Measurements from ENCODE around the gene MACF1. TPM values are rescaled to one million over a fixed set of nuclear protein-coding genes. Genes with fewer than 3 reads are reported as not detected.

MACF1 gene
- polyA plus RNA-seq, 3 donors: 32.3 to 63.1 (median 61.9) TPM

DNA sequence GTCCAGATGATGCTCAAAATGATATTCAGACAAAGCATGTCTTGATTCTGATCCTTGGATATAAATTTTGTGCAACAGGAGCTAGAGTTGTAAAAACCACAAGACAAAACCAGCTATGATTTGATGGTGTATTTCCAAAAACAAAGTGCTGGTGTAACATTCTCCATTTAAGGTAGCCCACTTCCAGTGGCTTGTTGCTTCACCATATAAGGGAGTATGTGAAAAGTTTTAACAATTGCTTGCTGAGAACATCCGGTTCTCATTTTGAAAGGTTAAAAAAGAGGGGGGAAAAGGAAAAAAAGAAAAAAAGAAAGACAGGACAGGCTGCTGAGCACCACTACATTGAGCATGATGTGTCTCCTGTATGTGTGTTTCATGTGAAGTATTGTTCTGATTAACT, 123.6 kb downstream of the MACF1 start:
- H3K27ac ChIP-seq (ENCODE audit: low read depth, low read length): no peak overlapping the region
- WGBS, 3 donors: 63 to 95% (median 83%) methylated on average over 1 of the region's 1 CpG

DNA sequence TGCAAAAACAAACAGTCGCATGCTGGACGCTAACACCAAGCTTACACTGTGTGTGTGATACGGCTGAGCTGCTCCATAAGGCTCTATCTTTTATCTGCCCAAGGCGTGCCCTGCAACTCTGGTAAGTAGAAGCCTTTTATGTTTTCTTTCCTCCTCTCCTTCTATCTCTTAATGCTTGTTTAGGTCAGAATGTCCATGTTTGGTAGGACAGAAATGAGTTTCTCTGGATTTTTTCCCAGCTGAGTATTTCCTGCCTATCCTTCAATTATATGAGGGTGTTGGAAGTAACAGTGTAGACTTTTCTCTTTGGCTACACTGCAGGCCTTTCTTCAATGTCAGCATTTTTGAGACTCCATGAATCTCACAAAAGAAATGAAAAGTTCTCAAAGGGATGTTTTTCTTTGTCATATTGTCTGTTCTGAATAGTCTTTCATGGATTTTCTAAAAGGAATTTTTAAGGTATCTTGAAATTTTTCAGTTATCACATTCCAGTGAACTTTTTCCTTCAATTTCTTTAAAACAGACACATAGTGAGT, 124.2 kb downstream of the MACF1 start:
- WGBS, 3 donors: 76 to 92% (median 87%) methylated on average over 4 of the region's 4 CpGs
- H3K27ac ChIP-seq (ENCODE audit: low read depth, low read length): no peak overlapping the region

DNA sequence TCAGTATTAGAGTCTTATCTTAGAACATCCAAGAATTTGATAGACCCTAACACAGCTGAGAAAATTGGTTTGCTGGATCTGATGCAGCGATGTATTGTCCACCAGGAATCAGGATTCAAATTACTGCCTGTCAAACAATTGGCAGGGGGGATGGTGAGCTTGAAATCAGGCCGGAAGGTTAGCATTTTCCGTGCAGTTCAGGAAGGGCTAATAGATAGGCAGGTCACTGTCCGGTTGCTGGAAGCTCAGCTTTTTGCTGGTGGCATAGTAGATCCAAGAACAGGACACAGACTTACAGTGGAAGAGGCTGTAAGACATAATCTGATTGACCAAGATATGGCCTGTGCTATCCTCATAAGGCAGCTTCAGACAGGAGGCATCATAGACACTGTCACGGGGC, 127.2 kb downstream of the MACF1 start:
- WGBS, 3 donors: 87 to 94% (median 94%) methylated on average over 5 of the region's 5 CpGs
- H3K27ac ChIP-seq (ENCODE audit: low read depth, low read length): no peak overlapping the region

DNA sequence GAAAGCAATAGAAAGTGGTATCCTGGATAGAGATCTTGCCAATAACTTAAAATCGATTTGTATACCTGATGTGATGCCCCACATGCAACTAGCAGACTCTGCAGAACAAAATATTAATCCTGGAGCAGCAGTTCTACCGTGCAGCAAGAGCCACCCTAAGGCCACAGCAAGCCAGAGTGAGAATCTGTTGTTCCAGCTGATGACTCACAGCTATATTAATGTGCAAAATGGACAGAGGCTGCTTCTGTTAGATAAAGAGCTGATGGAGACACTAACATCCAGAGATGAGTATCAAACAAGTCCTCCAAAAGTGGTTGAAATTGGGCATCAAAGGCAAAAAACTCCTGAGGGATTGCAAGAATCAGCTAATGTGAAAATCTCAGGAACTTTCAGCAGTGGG, 127.8 kb downstream of the MACF1 start:
- 76 to 90% (median 83%) methylated on average over 2 of the region's 2 CpGs for WGBS, 3 donors
- H3K27ac ChIP-seq (ENCODE audit: low read depth, low read length): no peak overlapping the region

DNA sequence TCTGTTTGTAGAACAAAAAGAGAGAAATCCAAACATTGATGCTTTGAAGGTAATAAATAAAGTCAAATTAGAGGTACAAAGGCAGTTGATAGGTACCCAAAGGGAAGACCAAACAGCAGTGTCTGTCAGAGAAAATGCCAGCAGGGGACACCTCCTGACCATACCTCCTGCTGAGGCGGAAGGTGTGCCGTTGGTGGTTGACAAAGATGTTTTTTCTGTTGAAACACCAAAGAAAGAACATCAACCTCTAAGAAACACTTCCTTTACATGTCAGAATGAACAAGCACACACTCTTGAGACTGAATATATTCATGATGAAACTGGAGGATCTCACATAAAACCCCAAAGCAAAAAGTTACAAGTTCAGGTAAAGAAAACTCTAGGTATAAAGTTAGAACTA, 128.3 kb downstream of the MACF1 start:
- no peak overlapping the region for H3K27ac ChIP-seq (ENCODE audit: low read depth, low read length)

DNA sequence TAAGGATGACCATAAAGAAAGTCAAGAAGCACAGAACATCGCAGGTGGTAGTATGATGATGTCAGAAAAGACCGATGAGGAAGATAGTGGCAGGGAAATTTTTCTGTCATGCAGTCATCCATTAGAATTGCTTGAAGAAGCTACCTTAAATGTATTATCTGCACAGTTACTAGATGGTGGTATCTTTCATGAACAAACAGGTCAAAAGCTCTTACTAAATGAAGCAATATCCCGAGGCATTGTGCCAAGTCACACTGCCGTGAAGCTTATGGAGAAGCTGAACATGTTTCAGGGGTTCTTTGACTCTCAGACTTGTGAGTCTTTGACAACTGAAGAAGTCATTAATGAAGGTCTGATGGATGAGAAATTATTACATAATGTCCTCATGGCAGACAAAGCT, 128.8 kb downstream of the MACF1 start:
- 60 to 77% (median 68%) methylated on average over 4 of the region's 4 CpGs for WGBS, 3 donors
- H3K27ac ChIP-seq (ENCODE audit: low read depth, low read length): no peak overlapping the region

More for the DNA sequence above, 128.3 kb downstream of the MACF1 start:
- WGBS, 3 donors: 74 to 96% (median 85%) methylated on average over 2 of the region's 2 CpGs

DNA sequence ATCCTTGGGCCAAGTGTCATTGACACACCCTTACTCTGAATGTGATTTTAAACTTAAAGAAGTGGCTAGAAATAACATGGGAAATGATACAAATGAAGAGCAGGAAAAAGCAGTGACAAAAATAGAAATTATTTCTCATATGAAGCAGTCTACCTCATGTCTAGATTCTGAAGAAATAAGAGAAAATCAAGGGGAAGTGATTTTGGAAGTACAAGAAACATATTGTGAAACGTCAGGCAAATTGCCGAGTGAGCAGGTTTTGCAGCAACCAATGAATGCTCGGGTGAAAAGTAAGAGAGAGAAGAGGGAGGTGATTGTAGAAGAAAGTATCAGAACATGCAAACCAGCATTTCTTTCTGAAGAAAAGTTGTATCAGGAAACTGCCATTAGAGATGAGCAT, 130.7 kb downstream of the MACF1 start:
- H3K27ac ChIP-seq (ENCODE audit: low read depth, low read length): no peak overlapping the region
- 31 to 78% (median 47%) methylated on average over 3 of the region's 3 CpGs for WGBS, 3 donors

DNA sequence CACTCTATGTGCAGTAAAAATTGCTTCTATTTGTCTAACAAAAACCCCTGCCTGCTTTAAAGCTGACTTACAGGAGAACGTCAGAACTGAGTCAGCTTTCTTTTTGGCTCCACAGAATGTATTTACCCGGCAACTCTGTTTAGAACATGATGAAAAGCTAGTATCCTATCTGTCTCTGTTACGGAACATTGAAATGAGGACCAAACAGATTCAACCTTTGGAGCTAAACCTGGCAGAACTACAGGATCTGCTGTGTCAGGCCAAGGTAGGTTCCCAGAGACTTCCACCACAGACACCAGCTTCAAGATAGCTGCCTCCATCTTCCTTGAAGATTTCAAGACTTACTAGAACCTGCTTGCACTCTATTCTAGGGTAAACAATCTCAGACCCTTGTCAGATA, 132.6 kb downstream of the MACF1 start:
- no peak overlapping the region for H3K27ac ChIP-seq (ENCODE audit: low read depth, low read length)

DNA sequence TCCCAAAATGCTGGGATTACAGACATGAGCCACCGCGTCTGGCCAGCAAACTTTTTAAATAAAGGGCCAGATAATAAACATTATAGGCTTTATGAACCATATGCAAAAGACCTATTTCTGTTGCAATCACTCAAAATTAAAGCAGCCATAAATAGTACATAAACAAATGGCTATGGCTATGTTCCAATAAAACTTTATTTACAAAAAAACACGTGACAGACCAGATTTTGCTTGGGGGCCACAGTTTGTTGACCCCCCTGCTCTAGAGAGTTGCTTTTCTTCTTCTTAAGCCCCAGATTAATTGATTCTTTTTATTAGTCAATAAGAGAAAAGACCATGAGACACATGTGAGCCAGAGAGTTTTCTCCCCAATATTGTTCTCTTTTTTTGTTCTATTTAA, 138.3 kb downstream of the MACF1 start:
- no peak overlapping the region for H3K27ac ChIP-seq (ENCODE audit: low read depth, low read length)
- WGBS, 3 donors: 90 to 94% (median 91%) methylated on average over 3 of the region's 3 CpGs

More for the DNA sequence above, 132.6 kb downstream of the MACF1 start:
- 90 to 94% (median 93%) methylated on average over 3 of the region's 3 CpGs for WGBS, 3 donors

DNA sequence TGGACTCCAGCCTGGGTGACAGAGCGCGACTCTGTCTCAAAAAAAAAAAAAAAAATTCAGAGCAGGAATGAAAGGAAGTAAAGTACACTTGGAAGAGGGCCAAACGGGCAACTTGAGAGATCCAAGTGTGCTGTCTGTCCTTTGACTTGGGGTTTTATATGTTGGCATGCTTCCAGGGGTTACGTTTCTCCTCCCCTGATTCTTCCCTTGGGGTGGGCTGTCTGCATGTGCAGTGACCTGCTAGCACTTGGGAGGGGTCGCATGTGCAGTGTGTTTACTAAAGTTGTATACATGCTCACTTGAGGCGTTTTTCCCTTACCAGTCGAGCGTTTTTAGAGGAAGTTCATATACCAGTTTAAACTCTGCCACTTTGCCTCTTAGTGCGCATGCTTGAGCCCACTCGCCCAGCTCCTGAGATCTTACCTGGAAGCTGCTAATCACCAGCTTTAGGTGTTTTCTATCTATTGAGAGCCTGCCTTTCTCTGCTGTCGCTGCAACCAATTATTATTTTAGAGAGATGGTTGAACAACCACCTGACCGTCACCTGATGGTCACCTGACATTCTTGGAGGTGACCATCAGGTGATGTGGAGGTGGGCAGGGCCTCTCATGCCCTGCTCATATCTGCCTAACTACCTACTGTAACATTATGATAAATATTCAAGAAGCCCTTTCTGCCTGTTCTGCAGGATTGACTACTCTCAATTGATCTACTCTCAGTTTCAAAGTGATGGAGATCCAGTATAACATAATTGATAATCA, 140.1 kb downstream of the MACF1 start:
- WGBS, 3 donors: 68 to 78% (median 69%) methylated on average over 12 of the region's 12 CpGs
- H3K27ac ChIP-seq (ENCODE audit: low read depth, low read length): no peak overlapping the region

DNA sequence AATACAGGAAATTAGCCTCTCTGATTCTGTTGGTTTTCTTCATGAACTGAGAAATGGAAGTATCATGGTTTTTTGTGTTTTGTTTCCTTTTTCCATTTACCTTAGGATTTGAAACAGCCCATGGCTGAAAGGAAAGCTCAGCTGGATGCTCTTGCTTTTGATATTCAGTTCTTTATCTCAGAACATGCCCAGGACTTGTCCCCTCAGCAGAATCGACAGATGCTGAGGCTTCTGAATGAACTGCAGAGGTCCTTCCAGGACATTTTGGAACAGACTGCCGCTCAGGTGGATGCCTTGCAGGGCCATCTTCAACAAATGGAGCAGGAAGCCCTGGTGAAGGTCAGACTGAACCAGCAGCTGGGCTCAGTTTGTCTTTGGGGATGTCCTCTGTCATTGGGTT, 142.4 kb downstream of the MACF1 start:
- no peak overlapping the region for H3K27ac ChIP-seq (ENCODE audit: low read depth, low read length)
- WGBS, 3 donors: 40 to 48% (median 44%) methylated on average over 2 of the region's 2 CpGs

DNA sequence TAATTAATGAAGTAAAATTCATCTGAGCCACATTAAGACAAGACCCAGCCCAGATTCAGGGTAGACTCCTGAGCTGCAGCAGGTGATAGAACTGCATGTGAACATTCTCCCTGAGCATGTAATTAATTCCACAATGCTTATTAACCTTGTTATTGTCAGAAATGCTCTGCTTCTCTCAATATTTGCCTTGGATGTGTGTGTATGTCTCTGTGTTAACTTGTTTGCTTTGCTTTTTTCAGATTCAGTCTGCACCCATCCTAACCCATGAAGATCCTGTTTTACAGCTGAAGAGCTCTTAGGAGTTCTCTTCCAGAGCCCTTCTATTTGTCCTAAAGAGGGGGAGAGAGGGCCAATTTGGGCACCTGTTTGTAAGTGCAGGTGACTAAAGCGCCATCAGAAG, 143.8 kb downstream of the MACF1 start:
- H3K27ac ChIP-seq (ENCODE audit: low read depth, low read length): no peak overlapping the region
- WGBS, 3 donors: 91 to 100% (median 96%) methylated on average over 1 of the region's 1 CpG

DNA sequence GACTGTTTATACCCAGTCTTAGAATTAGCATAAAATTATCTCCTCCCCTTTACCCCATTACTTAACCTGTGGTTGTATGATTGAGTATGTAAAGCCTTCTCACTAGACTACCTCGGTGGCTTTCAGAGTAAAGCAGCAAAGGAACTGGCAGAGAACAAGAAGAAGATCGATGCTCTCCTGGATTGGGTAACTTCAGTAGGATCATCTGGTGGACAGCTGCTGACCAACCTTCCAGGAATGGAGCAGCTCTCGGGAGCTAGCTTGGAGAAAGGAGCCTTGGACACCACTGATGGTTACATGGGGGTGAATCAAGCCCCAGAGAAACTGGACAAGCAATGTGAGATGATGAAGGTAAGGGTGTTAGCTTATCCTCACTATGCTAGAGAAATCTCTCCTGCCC, 148.4 kb downstream of the MACF1 start:
- H3K27ac ChIP-seq (ENCODE audit: low read depth, low read length): no peak overlapping the region

DNA sequence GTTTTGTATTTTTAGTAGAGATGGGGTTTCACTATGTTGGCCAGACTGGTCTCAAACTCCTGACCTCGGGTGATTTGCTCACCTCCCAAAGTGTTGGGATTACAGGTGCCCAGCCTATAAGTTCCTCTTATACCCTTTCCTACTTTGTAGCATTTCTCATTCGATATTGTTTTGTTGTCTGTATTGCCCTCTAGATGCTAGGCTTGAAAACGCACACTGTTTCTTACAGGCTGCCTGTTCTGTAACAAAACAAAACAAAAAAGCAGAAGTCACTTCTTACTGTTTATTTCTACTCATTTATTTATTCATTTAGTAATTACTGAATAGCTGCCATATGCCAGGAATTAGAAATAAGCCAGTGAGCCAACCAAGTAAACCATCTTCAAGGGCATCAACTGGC, 150.1 kb downstream of the MACF1 start:
- WGBS, 3 donors: 63 to 72% (median 70%) methylated on average over 3 of the region's 3 CpGs
- H3K27ac ChIP-seq (ENCODE audit: low read depth, low read length): no peak overlapping the region

More for the DNA sequence above, 148.4 kb downstream of the MACF1 start:
- 86 to 90% (median 89%) methylated on average over 3 of the region's 3 CpGs for WGBS, 3 donors

DNA sequence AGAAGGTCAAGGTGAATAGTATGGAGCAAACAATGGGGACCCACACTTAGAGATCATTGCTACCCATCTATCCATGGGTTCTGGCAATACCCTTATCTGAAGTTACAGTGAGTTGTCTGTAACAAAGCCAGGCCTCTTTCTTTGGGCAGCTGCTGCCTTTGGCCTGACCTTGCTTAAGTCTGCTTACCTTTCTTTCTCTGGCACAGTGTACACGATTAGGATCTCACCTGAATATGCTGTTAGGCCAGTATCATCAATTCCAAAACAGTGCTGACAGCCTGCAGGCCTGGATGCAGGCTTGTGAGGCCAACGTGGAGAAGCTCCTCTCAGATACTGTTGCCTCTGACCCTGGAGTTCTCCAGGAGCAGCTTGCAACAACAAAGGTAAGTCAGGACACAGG, 154.0 kb downstream of the MACF1 start:
- H3K27ac ChIP-seq (ENCODE audit: low read depth, low read length): no peak overlapping the region
- WGBS, 3 donors: 23 to 74% (median 58%) methylated on average over 2 of the region's 2 CpGs

DNA sequence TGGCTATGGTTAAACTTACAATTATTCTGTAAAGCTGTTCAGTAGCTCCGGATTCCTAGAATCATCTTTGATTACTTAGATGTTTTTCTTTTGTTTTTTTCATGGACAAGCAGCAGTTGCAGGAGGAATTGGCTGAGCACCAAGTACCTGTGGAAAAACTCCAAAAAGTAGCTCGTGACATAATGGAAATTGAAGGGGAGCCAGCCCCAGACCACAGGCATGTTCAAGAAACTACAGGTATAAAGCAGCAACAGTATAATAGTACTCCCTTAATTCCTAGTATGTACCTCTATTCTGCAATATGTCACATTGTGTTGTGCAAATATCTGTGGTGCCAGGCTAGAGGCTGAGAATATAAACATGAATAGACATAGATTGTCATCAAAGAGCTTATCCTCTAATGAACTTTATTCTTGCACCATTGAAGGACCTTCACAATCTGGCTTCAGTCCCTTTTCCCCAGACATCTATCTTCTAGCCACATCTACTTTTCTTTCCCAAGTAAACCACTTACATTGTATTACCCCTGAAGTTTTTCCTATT, 154.6 kb downstream of the MACF1 start:
- 19 to 57% (median 49%) methylated on average over 2 of the region's 2 CpGs for WGBS, 3 donors
- no peak overlapping the region for H3K27ac ChIP-seq (ENCODE audit: low read depth, low read length)

DNA sequence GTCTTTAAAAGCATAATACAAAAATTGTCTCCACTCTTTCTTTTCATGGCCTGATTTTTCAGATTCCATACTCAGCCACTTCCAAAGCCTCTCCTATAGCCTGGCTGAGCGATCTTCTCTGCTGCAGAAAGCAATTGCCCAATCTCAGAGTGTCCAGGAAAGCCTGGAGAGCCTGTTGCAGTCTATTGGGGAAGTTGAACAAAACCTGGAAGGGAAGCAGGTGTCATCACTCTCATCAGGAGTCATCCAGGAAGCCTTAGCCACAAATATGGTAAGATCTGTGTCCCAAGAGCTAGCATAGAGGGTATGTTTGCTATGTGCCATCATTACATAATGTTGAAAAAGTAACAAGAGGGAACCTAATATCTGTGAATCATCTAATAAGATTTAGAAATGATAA, 156.2 kb downstream of the MACF1 start:
- H3K27ac ChIP-seq (ENCODE audit: low read depth, low read length): no peak overlapping the region
- 48 to 93% (median 54%) methylated on average over 1 of the region's 1 CpG for WGBS, 3 donors

DNA sequence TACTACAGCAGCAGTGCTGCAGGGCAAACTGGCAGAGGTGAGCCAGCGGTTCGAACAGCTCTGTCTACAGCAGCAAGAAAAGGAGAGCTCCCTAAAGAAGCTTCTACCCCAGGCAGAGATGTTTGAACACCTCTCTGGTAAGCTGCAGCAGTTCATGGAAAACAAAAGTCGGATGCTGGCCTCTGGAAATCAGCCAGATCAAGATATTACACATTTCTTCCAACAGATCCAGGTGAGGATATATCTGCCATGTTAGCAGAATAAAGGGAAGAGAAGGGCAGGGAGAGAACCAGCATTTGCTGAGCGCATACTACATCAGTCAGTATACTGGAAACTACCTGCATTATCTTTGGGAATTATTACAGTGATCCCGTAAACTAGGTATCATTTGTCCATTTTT, 157.0 kb downstream of the MACF1 start:
- H3K27ac ChIP-seq (ENCODE audit: low read depth, low read length): no peak overlapping the region

DNA sequence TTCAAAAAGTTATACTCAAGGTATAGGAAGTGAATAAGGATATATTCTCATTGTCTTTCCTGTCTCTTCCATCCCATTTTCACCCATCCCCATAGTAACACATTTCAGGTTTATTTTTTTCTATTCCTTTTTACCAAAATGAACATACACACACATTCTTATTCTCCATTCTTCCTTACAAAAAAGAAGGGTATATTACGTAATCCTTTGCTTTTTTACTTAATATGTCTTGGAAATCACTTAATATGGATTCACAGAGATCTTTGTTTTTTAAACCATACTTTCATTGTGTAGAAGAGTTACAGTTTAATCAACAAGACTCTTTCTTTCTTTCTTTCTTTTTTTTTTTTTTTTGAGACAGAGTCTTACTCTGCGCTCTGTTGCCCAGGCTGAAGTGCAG, 158.8 kb downstream of the MACF1 start:
- WGBS, 3 donors: 95 to 96% (median 96%) methylated on average over 2 of the region's 2 CpGs
- no peak overlapping the region for H3K27ac ChIP-seq (ENCODE audit: low read depth, low read length)

More for the DNA sequence above, 157.0 kb downstream of the MACF1 start:
- WGBS, 3 donors: 75 to 85% (median 81%) methylated on average over 5 of the region's 5 CpGs

DNA sequence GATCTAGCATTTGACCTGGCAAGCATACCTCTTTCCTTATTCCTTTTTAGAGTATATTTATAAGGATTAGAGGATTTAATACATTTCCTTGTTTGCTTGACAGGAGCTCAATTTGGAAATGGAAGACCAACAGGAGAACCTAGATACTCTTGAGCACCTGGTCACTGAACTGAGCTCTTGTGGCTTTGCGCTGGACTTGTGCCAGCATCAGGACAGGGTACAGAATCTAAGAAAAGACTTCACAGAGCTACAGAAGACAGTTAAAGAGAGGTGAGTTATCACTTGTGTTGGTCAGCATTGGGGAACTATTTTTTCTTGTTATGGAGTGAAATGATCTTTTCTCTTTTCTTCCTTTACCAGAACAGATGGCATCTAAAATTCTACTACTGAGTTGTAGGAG, 163.6 kb downstream of the MACF1 start:
- H3K27ac ChIP-seq (ENCODE audit: low read depth, low read length): no peak overlapping the region
- WGBS, 3 donors: 92 to 98% (median 94%) methylated on average over 1 of the region's 1 CpG
